Measurements from ENCODE around the gene CASK.

DNA sequence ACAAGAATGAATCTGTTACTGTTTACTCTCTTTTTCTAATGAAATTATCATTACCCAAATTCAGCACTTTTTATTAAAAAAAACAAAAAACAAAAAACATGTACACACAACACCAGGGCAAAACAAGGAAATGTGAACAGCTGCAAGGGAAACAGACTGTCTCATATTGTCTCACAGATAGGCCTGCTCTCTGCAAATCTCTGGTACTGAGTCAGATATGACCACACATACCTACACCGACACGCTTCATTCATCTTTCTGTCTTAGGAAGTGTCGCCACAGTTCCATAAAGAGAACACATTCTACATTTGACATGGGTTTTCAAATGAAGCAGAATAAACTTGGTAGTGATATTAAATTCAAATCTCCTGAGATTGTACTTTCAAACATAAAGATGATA is 326.8 kb downstream of the CASK start:
- TF ChIP-seq, protein P1, sequence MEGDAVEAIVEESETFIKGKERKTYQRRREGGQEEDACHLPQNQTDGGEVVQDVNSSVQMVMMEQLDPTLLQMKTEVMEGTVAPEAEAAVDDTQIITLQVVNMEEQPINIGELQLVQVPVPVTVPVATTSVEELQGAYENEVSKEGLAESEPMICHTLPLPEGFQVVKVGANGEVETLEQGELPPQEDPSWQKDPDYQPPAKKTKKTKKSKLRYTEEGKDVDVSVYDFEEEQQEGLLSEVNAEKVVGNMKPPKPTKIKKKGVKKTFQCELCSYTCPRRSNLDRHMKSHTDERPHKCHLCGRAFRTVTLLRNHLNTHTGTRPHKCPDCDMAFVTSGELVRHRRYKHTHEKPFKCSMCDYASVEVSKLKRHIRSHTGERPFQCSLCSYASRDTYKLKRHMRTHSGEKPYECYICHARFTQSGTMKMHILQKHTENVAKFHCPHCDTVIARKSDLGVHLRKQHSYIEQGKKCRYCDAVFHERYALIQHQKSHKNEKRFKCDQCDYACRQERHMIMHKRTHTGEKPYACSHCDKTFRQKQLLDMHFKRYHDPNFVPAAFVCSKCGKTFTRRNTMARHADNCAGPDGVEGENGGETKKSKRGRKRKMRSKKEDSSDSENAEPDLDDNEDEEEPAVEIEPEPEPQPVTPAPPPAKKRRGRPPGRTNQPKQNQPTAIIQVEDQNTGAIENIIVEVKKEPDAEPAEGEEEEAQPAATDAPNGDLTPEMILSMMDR (IDR thresholded peaks at IDR 0.05; ENCODE audit: low read length), result no peak
- TF ChIP-seq EZH2 (optimal IDR thresholded peaks at IDR 0.05; ENCODE audit: low read depth, low read length) (no peak), EZH2phosphoT487 (IDR thresholded peaks at IDR 0.05; ENCODE audit: low read length) (no peak)
